Peyer's patch (tissue), 4 donors: ENCODE data around the gene STXBP5L. TPM values are rescaled to one million over a fixed set of nuclear protein-coding genes. Genes with fewer than 3 reads are reported as not detected.
A peak's percentile ranks its signal among the peaks of the same experiment; 100 is the strongest.

Experiments used
- DNase-seq, 3 donors: peaks; one replicate each; pipeline ENCODE4 v3.0.0-alpha.2; 2017 to 2019
- H3K27ac ChIP-seq, 4 donors: fragments of 200-600 bp; sonication (generic); one replicate each; pipeline ENCODE4 v1.5.1; 2016 to 2019
- H3K27me3 ChIP-seq, 2 donors: fragments of 200-600 bp; sonication (generic); one replicate each; pipeline ENCODE4 v1.5.1; 2019
- H3K36me3 ChIP-seq, 3 donors: fragments of 200-600 bp; sonication (generic); one replicate each; pipeline ENCODE4 v1.5.1; 2016 to 2019
- H3K4me1 ChIP-seq, 4 donors: fragments of 200-600 bp; sonication (generic); one replicate each; pipeline ENCODE4 v1.5.1; 2016 to 2019
- H3K4me3 ChIP-seq, 4 donors: fragments of 200-600 bp; sonication (generic); 1 replicate in 3 of 4; 2 replicates in 1 of 4; pipeline ENCODE4 v1.5.1; 2016 to 2019; ENCODE audit warnings: mild to moderate bottlenecking in 1 of 4
- H3K9me3 ChIP-seq, 4 donors: fragments of 200-600 bp; sonication (generic); one replicate each; pipeline ENCODE4 v1.5.1; 2016 to 2019; ENCODE audit warnings: mild to moderate bottlenecking in 1 of 4
- POLR2A ChIP-seq, 2 donors: fragments of 450-650 bp; IDR thresholded peaks; one replicate each; pipeline ENCODE4 v1.5.1; 2017; ENCODE audit warnings: antibody characterized with exemption in 2 of 2, mild to moderate bottlenecking in 2 of 2, moderate library complexity in 2 of 2
- total RNA-seq, 4 donors: library from RNA; depleted of rRNA; stranded (reverse); fragments of >200 nt; gene quantifications; one replicate each; pipeline ENCODE4 v1.1.0, GENCODE V29; 2016
- TF ChIP-seq, protein P1 (sequence below), 6 experiments: fragments of 450-650 bp in 4 of 6; fragments of 200-600 bp in 2 of 6; sonication (generic) in 1 of 6; IDR thresholded peaks; one replicate each; pipeline ENCODE4 v1.5.1; 2017 to 2019; ENCODE audit warnings: antibody characterized with exemption in 6 of 6, mild to moderate bottlenecking in 3 of 6, moderate library complexity in 1 of 6

The STXBP5L gene
- total RNA-seq, 4 donors from 2014 or later, result under 0.01 to 1.1 (median 0.22) TPM

DNA sequence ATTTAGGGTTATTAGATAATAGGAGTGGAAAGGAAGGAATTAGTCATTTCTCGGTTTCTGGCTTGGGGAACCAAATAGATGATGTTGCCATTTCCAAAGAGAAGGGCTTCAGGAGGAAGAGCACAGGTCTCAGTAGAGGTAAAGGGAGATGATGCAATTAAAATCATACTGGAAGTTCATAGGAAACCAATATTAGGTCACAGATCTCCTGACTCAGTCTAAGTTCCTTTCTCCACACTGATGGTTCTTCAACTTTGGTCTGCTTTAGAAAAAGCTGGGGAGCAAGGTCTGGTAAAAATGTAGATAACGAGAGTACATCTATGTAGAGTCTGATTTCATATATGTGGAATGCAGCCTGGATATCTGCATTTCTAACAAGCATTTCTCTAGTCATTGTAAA, 506.9 kb downstream of the STXBP5L start:
- TF ChIP-seq, protein P1, sequence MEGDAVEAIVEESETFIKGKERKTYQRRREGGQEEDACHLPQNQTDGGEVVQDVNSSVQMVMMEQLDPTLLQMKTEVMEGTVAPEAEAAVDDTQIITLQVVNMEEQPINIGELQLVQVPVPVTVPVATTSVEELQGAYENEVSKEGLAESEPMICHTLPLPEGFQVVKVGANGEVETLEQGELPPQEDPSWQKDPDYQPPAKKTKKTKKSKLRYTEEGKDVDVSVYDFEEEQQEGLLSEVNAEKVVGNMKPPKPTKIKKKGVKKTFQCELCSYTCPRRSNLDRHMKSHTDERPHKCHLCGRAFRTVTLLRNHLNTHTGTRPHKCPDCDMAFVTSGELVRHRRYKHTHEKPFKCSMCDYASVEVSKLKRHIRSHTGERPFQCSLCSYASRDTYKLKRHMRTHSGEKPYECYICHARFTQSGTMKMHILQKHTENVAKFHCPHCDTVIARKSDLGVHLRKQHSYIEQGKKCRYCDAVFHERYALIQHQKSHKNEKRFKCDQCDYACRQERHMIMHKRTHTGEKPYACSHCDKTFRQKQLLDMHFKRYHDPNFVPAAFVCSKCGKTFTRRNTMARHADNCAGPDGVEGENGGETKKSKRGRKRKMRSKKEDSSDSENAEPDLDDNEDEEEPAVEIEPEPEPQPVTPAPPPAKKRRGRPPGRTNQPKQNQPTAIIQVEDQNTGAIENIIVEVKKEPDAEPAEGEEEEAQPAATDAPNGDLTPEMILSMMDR (IDR thresholded peaks at IDR 0.05), result no peak
- no peak for TF ChIP-seq POLR2A (IDR thresholded peaks at IDR 0.05)
- DNase-seq, result no peak
- H3K27me3 ChIP-seq, result no peaks in the 10 kb centered on the region
- H3K4me1 ChIP-seq, result no peaks in the 10 kb centered on the region
- no peak overlapping the region for H3K27ac ChIP-seq
- H3K4me3 ChIP-seq, result no peak overlapping the region
- H3K36me3 ChIP-seq, result no peaks in the 10 kb centered on the region
- H3K9me3 ChIP-seq, result no peaks in the 10 kb centered on the region

DNA sequence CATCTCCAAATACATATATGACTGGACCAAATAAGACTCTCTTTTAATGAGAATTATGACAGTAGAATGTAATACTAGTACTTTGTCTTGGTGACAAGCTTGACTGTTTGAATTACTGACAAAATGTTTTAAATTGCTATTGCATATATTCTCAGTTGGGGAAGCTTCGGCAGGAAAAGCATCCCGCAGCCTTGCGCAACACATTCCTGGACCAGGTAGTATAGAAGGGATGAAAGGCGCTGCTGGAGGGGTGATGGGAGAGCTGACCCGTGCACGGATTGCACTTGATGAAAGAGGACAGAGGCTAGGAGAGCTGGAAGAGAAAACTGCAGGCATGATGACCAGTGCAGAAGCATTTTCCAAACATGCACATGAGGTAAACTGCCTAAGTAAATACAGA, 510.2 kb downstream of the STXBP5L start:
- H3K4me1 ChIP-seq, result no peaks in the 10 kb centered on the region
- TF ChIP-seq, protein P1 (IDR thresholded peaks at IDR 0.05), result no peak
- TF ChIP-seq POLR2A (IDR thresholded peaks at IDR 0.05), result no peak
- no peaks in the 10 kb centered on the region for H3K36me3 ChIP-seq
- H3K27me3 ChIP-seq, result no peaks in the 10 kb centered on the region
- H3K4me3 ChIP-seq, result no peak overlapping the region
- H3K9me3 ChIP-seq, result no peaks in the 10 kb centered on the region
- DNase-seq, result no peak
- H3K27ac ChIP-seq, result no peak overlapping the region

DNA sequence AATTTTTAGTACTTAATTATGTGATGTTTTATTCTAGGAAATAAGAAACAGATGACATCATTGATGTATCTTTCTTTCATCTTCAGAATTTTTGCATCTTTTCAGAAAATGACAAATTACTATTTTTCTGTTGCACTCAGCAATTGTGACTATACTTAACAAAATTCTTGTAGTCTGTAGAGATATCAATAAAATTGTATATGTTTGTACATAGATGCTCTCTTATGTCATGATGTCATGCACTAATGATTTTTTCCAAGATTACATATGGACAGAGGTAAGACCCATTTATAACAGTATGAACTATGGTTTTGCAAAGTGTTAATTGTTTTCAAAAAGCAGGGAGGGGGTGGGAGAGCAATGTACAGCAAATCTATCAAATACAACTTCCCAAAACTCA, 516.5 kb downstream of the STXBP5L start:
- no peaks in the 10 kb centered on the region for H3K4me1 ChIP-seq
- H3K4me3 ChIP-seq, result no peak overlapping the region
- no peak for TF ChIP-seq POLR2A (IDR thresholded peaks at IDR 0.05)
- TF ChIP-seq, protein P1 (IDR thresholded peaks at IDR 0.05), result no peak
- H3K27ac ChIP-seq, result no peak overlapping the region
- no peaks in the 10 kb centered on the region for H3K36me3 ChIP-seq
- no peaks in the 10 kb centered on the region for H3K27me3 ChIP-seq
- no peak for DNase-seq
- no peaks in the 10 kb centered on the region for H3K9me3 ChIP-seq

DNA sequence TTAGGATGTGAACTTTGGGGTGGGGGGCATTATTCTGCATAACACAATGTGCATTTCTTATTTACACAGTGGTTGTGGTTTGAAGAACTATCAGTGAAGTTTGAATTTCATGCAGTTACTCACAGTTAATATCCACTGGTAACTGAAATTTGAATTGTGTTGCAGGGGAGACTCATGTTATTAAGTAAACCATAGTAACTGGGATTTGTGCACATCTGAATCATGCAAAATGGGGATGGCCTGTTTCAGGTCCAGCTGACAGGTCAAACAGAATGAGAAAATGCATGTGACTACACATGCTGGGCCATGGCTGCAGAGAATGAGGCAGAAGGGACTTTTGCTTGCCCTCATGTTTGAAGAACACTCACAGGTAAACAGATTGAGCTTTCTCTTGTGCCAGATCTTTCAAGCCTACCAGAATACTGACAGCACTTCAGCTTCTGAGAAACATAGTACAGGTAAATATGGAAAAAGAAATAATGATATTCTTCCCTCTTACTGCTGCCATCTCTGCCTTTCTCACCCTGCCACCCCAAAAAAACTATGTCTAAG, 522.7 kb downstream of the STXBP5L start:
- DNase-seq, result no peak
- H3K9me3 ChIP-seq, result no peaks in the 10 kb centered on the region
- TF ChIP-seq, protein P1 (IDR thresholded peaks at IDR 0.05), result no peak
- no peak for TF ChIP-seq POLR2A (IDR thresholded peaks at IDR 0.05)
- no peaks in the 10 kb centered on the region for H3K36me3 ChIP-seq
- H3K27me3 ChIP-seq, result no peaks in the 10 kb centered on the region
- no peak overlapping the region for H3K4me3 ChIP-seq
- H3K4me1 ChIP-seq, result peaks cover 0 to 4% (median 0%) of the 10 kb centered on the region in 4 donors
- no peak overlapping the region for H3K27ac ChIP-seq

DNA sequence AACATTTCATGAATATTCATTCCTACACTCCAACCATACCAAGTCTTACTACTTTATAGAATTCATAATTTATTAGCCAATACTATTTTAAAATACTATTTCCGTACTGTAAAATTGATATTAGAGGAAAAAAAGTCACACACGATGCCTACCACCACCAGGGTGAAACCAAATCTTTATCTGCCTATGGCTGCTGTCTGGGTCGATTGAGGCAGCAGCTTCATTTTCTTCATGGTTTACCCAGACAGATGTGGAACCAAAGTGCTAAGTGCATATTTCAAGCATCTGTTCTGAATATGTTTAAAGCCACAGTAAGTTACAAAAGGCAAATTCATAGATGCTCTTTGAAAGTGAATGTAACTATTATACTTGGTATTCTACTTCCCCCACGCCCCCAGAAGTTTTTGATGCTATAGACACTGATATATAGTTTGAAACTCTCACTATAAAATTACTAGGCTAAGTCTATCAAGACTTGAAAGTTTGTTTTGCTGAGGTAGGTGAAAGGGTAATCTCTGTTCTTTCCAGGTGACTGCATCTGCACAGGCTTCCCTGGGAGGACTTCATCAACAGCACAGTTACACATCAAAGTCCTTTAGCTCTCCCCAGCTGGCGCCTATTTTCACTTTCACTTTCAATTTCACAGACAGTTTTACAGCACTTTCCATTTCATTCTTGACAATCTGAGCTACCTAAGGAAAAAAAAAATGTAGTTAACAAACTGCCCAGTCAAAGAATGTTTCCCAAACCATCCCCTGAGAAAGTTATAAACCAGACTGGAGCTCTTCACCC, 523.9 kb downstream of the STXBP5L start:
- H3K27ac ChIP-seq, result peak overlapping the region in 1 of 4 donors; percentile 2
- H3K4me3 ChIP-seq, result peak overlapping the region in 2 of 4 donors; percentile 23
- peaks cover 0 to 4% (median 0%) of the 10 kb centered on the region in 4 donors for H3K4me1 ChIP-seq
- no peaks in the 10 kb centered on the region for H3K27me3 ChIP-seq
- DNase-seq, result peak in 2 of 3 donors; percentile 40 to 76
- H3K36me3 ChIP-seq, result no peaks in the 10 kb centered on the region
- TF ChIP-seq POLR2A (IDR thresholded peaks at IDR 0.05), result no peak
- TF ChIP-seq, protein P1 (IDR thresholded peaks at IDR 0.05), result no peak
- H3K9me3 ChIP-seq, result no peaks in the 10 kb centered on the region
